ENCODE results near the gene XAGE5. TPM values are rescaled to one million over a fixed set of nuclear protein-coding genes. Genes with fewer than 3 reads are reported as not detected.

Gene XAGE5
- total RNA-seq, 1 experiment from 2014 or later = not detected

Other genes starting within 250 kb of the XAGE5 start
- gene SSX7, start 156.4 kb upstream of the XAGE5 start, total RNA-seq (2021) = not detected in 3 replicates
- gene SSX2, start 104.1 kb upstream of the XAGE5 start, total RNA-seq (2021) = 0.33 TPM in 1 of 3 replicates, not detected in the others
- 0.18 TPM in 1 of 3 replicates, not detected in the others for gene SSX2B, start 60.0 kb upstream of the XAGE5 start, total RNA-seq (2021)
- not detected in 3 replicates for gene SPANXN5, start 13.9 kb upstream of the XAGE5 start, total RNA-seq (2021)
- gene XAGE3, start 56.8 kb downstream of the XAGE5 start, total RNA-seq (2021) = not detected in 3 replicates
- gene FAM156B, start 86.0 kb downstream of the XAGE5 start, total RNA-seq (2021) = 10.1 to 12.7 TPM (median 12.4 TPM) in 3 replicates
- gene FAM156A, start 147.2 kb downstream of the XAGE5 start, total RNA-seq (2021) = 14.0 to 15.4 TPM (median 15.3 TPM) in 3 replicates
- 7.3 to 11.0 TPM (median 9.3 TPM) in 3 replicates for gene GPR173, start 237.5 kb downstream of the XAGE5 start, total RNA-seq (2021)